ENCODE data around the gene TTC34. TPM values are rescaled to one million over a fixed set of nuclear protein-coding genes. Genes with fewer than 3 reads are reported as not detected.
"Not testable (repeated sequence)": the region's sequence is repeated elsewhere in the genome, so short reads cannot be mapped to it uniquely, and the experiment has no call there.

The TTC34 gene
- polyA plus RNA-seq, 3 donors = 0.03 to 1.00 TPM; not detected in 1

- no peak for DNase-seq
- Mint-ChIP-seq H3K36me3 (no peaks in the 10 kb centered on the region), H3K4me3 (no peak overlapping the region), H3K27ac (no peak overlapping the region), H3K9me3 (peaks cover 0 to 7% (median 3%) of the 10 kb centered on the region in 7 donors), H3K4me1 (peaks cover 3% of the 10 kb centered on the region), H3K27me3 (ENCODE audit: low read depth in 3 of 3) (peaks cover 2 to 7% (median 6%) of the 10 kb centered on the region in 3 donors)
- 93% methylated on average over 45 of the region's 49 CpGs for WGBS (ENCODE audit: insufficient coverage)
- no peak overlapping the region for H3K4me3 ChIP-seq (replicated peaks in 1 of 3; ENCODE audit: low read depth in 2 of 3, low read length in 3 of 3)
- no peak for TF ChIP-seq CTCF (IDR thresholded peaks at IDR 0.05)
- peaks cover 4 to 7% of the 10 kb centered on the region in 2 donors for H3K9me3 ChIP-seq (replicated peaks in 1 of 2; ENCODE audit: control insufficient read depth in 1 of 2, insufficient read depth in 1 of 2, low read length in 2 of 2)
- no peak overlapping the region for H2AFZ ChIP-seq (ENCODE audit: insufficient read depth, low read depth, low read length, poor library complexity, severe bottlenecking)
- H3K36me3 ChIP-seq (replicated peaks in 1 of 2; ENCODE audit: control insufficient read depth in 1 of 2, insufficient read depth in 2 of 2, low read length in 2 of 2) = no peaks in the 10 kb centered on the region
- no peaks in the 10 kb centered on the region for H3K79me2 ChIP-seq (ENCODE audit: insufficient read depth, low read length)
- H4K20me1 ChIP-seq (ENCODE audit: insufficient read depth, low read length) = no peaks in the 10 kb centered on the region
- no peaks in the 10 kb centered on the region for H3K27me3 ChIP-seq (ENCODE audit: control insufficient read depth in 2 of 2, insufficient read depth in 2 of 2, low read length in 2 of 2)
- no peak overlapping the region for H3K4me2 ChIP-seq (replicated peaks; ENCODE audit: extremely low read depth, low read length, poor library complexity, severe bottlenecking)
- no peaks in the 10 kb centered on the region for H3K4me1 ChIP-seq (ENCODE audit: control insufficient read depth in 1 of 2, insufficient read depth in 2 of 2, low read length in 2 of 2)
- no peak overlapping the region for H3K9ac ChIP-seq (ENCODE audit: insufficient read depth, low read length, poor library complexity, severe bottlenecking)
- H3K27ac ChIP-seq (ENCODE audit: low read depth in 1 of 2, low read length in 2 of 2) = no peak overlapping the region
- intact Hi-C loops (cut with micrococcal nuclease) = loop anchor here in 1 of 2 donors (10.0 kb wide), 1 partner anchor 385 kb away; the partner anchor contains the start of gene PEX10
These were observed 1.5 kb downstream of the TTC34 start for GRCh38 chr1:2799811-2800663.

GRCh38 chr1:2798958-2799357, 2.5 kb downstream of the TTC34 start:
- H3K9ac ChIP-seq (ENCODE audit: insufficient read depth, low read length, poor library complexity, severe bottlenecking); H3K27ac Mint-ChIP-seq; H3K27me3 Mint-ChIP-seq (ENCODE audit: low read depth in 3 of 3); H3K4me1 Mint-ChIP-seq; H3K4me3 ChIP-seq (replicated peaks in 1 of 3; ENCODE audit: low read depth in 2 of 3, low read length in 3 of 3); H3K27me3 ChIP-seq (ENCODE audit: control insufficient read depth in 2 of 2, insufficient read depth in 2 of 2, low read length in 2 of 2); H4K20me1 ChIP-seq (ENCODE audit: insufficient read depth, low read length); intact Hi-C loops (cut with micrococcal nuclease); H3K36me3 ChIP-seq (replicated peaks in 1 of 2; ENCODE audit: control insufficient read depth in 1 of 2, insufficient read depth in 2 of 2, low read length in 2 of 2); H3K27ac ChIP-seq (ENCODE audit: low read depth in 1 of 2, low read length in 2 of 2); H3K79me2 ChIP-seq (ENCODE audit: insufficient read depth, low read length); H3K36me3 Mint-ChIP-seq; H3K4me3 Mint-ChIP-seq; H3K4me2 ChIP-seq (replicated peaks; ENCODE audit: extremely low read depth, low read length, poor library complexity, severe bottlenecking); H3K4me1 ChIP-seq (ENCODE audit: control insufficient read depth in 1 of 2, insufficient read depth in 2 of 2, low read length in 2 of 2); H2AFZ ChIP-seq (ENCODE audit: insufficient read depth, low read depth, low read length, poor library complexity, severe bottlenecking); DNase-seq: not testable (repeated sequence)
- 96% methylated on average over 3 of the region's 7 CpGs for WGBS (ENCODE audit: insufficient coverage)
- peaks cover 4 to 15% (median 8%) of the 10 kb centered on the region in 7 donors for H3K9me3 Mint-ChIP-seq
- peaks cover 10 to 16% of the 10 kb centered on the region in 2 donors for H3K9me3 ChIP-seq (replicated peaks in 1 of 2; ENCODE audit: control insufficient read depth in 1 of 2, insufficient read depth in 1 of 2, low read length in 2 of 2)
